ENCODE results near the gene CDC5L.

GRCh38 chr6:44464527-44465310 is 77.2 kb downstream of the CDC5L start:
- TF ChIP-seq CTCF (IDR thresholded peaks at IDR 0.05; ENCODE audit: insufficient read depth, low read depth, low read length) = no peak
- TF ChIP-seq EZH2 (IDR thresholded peaks at IDR 0.05; ENCODE audit: insufficient read depth, low read length) = no peak
